Astrocyte (in vitro differentiated cells and primary cell): Measurements from ENCODE around the gene ZNF24. TPM values are rescaled to one million over a fixed set of nuclear protein-coding genes. Genes with fewer than 3 reads are reported as not detected.

ENCODE experiments used
- DNase-seq: peaks from one replicate; pipeline ENCODE4 v3.0.0-alpha.2; 2010; ENCODE audit warnings: low read depth
- FAIRE-seq: peaks from 2 replicates; lab custom pipeline; 2011; peaks lifted over from hg19 to GRCh38; lab: Jason Lieb, UNC
- H2AFZ ChIP-seq: 2 replicates; pipeline ENCODE4 v1.6.0; 2012; ENCODE audit warnings: low read depth, low read length, inconsistent platforms
- H3K27ac ChIP-seq: 2 replicates; pipeline ENCODE4 v1.5.1; 2011; ENCODE audit warnings: low read depth, low read length, inconsistent platforms
- H3K27me3 ChIP-seq: 2 replicates; pipeline ENCODE4 v1.6.0; 2011; ENCODE audit warnings: low read length, inconsistent platforms; ENCODE audit not compliant: insufficient read depth
- H3K36me3 ChIP-seq: 2 replicates; pipeline ENCODE4 v1.5.1; 2011; ENCODE audit warnings: low read length, inconsistent platforms; ENCODE audit not compliant: insufficient read depth
- H3K4me1 ChIP-seq: 2 replicates; pipeline ENCODE4 v1.5.1; 2011; ENCODE audit warnings: low read length, inconsistent platforms; ENCODE audit not compliant: insufficient read depth
- H3K4me2 ChIP-seq: 2 replicates; pipeline ENCODE4 v1.6.0; 2012; ENCODE audit warnings: low read length, inconsistent platforms
- H3K4me3 ChIP-seq: 2 replicates; pipeline ENCODE4 v1.5.1; 2011; ENCODE audit warnings: low read depth, mild to moderate bottlenecking, low read length, inconsistent platforms; ENCODE audit not compliant: insufficient read depth
- H3K79me2 ChIP-seq: 2 replicates; pipeline ENCODE4 v1.6.0; 2012; ENCODE audit warnings: mild to moderate bottlenecking, low read length, inconsistent platforms; ENCODE audit not compliant: insufficient read depth
- H3K9ac ChIP-seq: 2 replicates; pipeline ENCODE4 v1.6.0; 2012; ENCODE audit warnings: mild to moderate bottlenecking, low read length, inconsistent platforms
- H3K9me3 ChIP-seq: 2 replicates; pipeline ENCODE4 v1.5.1; 2012; ENCODE audit warnings: low read depth, mild to moderate bottlenecking, low read length, inconsistent platforms; ENCODE audit not compliant: insufficient read depth
- H4K20me1 ChIP-seq: 2 replicates; pipeline ENCODE4 v1.6.0; 2012; ENCODE audit warnings: low read length, inconsistent platforms; ENCODE audit not compliant: insufficient read depth
- H3K27ac Mint-ChIP-seq: one replicate; pipeline ENCODE4 v1.8.0; 2021; ENCODE audit warnings: mild to moderate bottlenecking, mixed read lengths; ENCODE audit not compliant: unreplicated experiment
- H3K27me3 Mint-ChIP-seq: one replicate; pipeline ENCODE4 v1.8.0; 2021; ENCODE audit warnings: low read depth, mixed read lengths; ENCODE audit not compliant: unreplicated experiment
- H3K36me3 Mint-ChIP-seq: one replicate; pipeline ENCODE4 v1.8.0; 2021; ENCODE audit warnings: low read depth, mixed read lengths; ENCODE audit not compliant: unreplicated experiment
- H3K4me1 Mint-ChIP-seq: one replicate; pipeline ENCODE4 v1.8.0; 2021; ENCODE audit warnings: low read depth, mixed read lengths; ENCODE audit not compliant: unreplicated experiment
- H3K4me3 Mint-ChIP-seq: one replicate; pipeline ENCODE4 v1.8.0; 2021; ENCODE audit warnings: mild to moderate bottlenecking, moderate library complexity, mixed read lengths; ENCODE audit not compliant: unreplicated experiment
- H3K9me3 Mint-ChIP-seq: one replicate; pipeline ENCODE4 v1.8.0; 2021; ENCODE audit warnings: mild to moderate bottlenecking, mixed read lengths; ENCODE audit not compliant: unreplicated experiment
- EZH2 ChIP-seq: IDR thresholded peaks from 2 replicates; pipeline ENCODE4 v1.6.1; 2012; ENCODE audit warnings: mild to moderate bottlenecking, low read length, inconsistent platforms; ENCODE audit not compliant: insufficient read depth
- total RNA-seq: library from RNA; stranded (reverse); gene quantifications from 2 replicates; pipeline ENCODE4 v1.2.1, GENCODE V29; 2021
- TF ChIP-seq, protein P1 (sequence below): IDR thresholded peaks from 2 replicates; pipeline ENCODE4 v1.5.1; 2011; ENCODE audit warnings: low read depth, mild to moderate bottlenecking, inconsistent platforms, low read length, moderate library complexity; ENCODE audit not compliant: insufficient read depth

ZNF24 gene
- total RNA-seq, 1 donor from 2014 or later = 55.6 TPM

- no peak overlapping the region for H3K27ac ChIP-seq
- TF ChIP-seq, protein P1, sequence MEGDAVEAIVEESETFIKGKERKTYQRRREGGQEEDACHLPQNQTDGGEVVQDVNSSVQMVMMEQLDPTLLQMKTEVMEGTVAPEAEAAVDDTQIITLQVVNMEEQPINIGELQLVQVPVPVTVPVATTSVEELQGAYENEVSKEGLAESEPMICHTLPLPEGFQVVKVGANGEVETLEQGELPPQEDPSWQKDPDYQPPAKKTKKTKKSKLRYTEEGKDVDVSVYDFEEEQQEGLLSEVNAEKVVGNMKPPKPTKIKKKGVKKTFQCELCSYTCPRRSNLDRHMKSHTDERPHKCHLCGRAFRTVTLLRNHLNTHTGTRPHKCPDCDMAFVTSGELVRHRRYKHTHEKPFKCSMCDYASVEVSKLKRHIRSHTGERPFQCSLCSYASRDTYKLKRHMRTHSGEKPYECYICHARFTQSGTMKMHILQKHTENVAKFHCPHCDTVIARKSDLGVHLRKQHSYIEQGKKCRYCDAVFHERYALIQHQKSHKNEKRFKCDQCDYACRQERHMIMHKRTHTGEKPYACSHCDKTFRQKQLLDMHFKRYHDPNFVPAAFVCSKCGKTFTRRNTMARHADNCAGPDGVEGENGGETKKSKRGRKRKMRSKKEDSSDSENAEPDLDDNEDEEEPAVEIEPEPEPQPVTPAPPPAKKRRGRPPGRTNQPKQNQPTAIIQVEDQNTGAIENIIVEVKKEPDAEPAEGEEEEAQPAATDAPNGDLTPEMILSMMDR = no peak
- no peak for TF ChIP-seq EZH2
- no peak overlapping the region for H3K9ac ChIP-seq
- FAIRE-seq (no peak), DNase-seq (peak; percentile 83)
- H3K36me3 Mint-ChIP-seq = no peaks in the 10 kb centered on the region
- no peak overlapping the region for H3K4me3 Mint-ChIP-seq
- H2AFZ ChIP-seq = no peak overlapping the region
- no peaks in the 10 kb centered on the region for H4K20me1 ChIP-seq
- H3K27me3 Mint-ChIP-seq = no peaks in the 10 kb centered on the region
- no peak overlapping the region for H3K4me2 ChIP-seq
- no peaks in the 10 kb centered on the region for H3K4me1 ChIP-seq
- no peak overlapping the region for H3K4me3 ChIP-seq
- peaks cover 2% of the 10 kb centered on the region for H3K27me3 ChIP-seq
- H3K9me3 Mint-ChIP-seq = no peaks in the 10 kb centered on the region
- H3K9me3 ChIP-seq = no peaks in the 10 kb centered on the region
- H3K27ac Mint-ChIP-seq = no peak overlapping the region
- H3K36me3 ChIP-seq = no peaks in the 10 kb centered on the region
- no peaks in the 10 kb centered on the region for H3K79me2 ChIP-seq
- H3K4me1 Mint-ChIP-seq = no peaks in the 10 kb centered on the region
Measured at GRCh38 chr18:35371412-35372195, 27.4 kb upstream of the ZNF24 start.

DNA sequence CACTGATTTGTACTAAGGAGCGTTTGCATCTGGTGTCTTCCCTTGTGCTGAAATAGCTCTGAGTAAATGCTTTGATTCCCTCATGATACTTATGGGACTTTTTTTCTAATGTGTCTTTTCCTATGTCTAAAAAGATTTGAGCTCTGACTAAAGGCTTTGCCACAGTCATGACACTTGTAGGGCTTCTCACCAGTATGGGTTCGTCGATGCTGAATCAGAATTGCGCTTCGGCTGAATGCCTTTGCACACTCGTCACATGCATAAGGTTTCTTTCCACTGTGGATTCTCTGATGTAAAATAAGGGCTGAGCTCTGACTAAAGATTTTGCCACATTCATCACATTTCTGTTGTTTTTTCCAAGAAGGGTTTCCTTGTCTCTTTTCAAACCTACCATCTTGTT, 24.9 kb upstream of the ZNF24 start:
- H3K9ac ChIP-seq = no peak overlapping the region
- Mint-ChIP-seq H3K4me3 (no peak overlapping the region), H3K27me3 (no peaks in the 10 kb centered on the region), H3K4me1 (no peaks in the 10 kb centered on the region), H3K9me3 (peaks cover 2% of the 10 kb centered on the region), H3K27ac (no peak overlapping the region), H3K36me3 (no peaks in the 10 kb centered on the region)
- H3K27me3 ChIP-seq = peaks cover 2% of the 10 kb centered on the region
- peaks cover 4% of the 10 kb centered on the region for H3K9me3 ChIP-seq
- H3K79me2 ChIP-seq = no peaks in the 10 kb centered on the region
- no peaks in the 10 kb centered on the region for H4K20me1 ChIP-seq
- H3K4me3 ChIP-seq = no peak overlapping the region
- H3K36me3 ChIP-seq = no peaks in the 10 kb centered on the region
- DNase-seq (no peak), FAIRE-seq (no peak)
- no peak overlapping the region for H2AFZ ChIP-seq
- TF ChIP-seq, protein P1 = no peak
- no peak for TF ChIP-seq EZH2
- no peak overlapping the region for H3K4me2 ChIP-seq
- no peaks in the 10 kb centered on the region for H3K4me1 ChIP-seq
- H3K27ac ChIP-seq = no peak overlapping the region

DNA sequence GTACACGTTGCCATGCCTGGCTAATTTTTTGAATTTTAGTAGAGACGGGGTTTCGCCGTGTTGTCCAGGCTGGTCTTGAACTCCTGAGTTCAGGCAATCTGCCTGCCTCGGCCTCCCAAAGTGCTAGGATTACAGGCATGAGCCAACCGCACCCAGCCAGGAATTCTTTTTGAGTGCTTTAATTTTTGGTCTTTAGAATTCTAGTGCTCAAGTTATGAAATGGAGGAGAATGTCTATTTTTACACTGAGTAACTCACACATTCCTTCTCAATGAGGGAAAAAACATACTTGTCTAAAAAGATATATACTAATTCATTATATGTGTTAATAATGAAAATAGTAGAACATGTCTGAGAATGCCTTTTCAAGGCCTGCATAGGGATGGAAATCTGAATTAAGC, 24.4 kb upstream of the ZNF24 start:
- H3K36me3 ChIP-seq = no peaks in the 10 kb centered on the region
- H3K79me2 ChIP-seq = no peaks in the 10 kb centered on the region
- no peak for DNase-seq
- H4K20me1 ChIP-seq = no peaks in the 10 kb centered on the region
- no peak overlapping the region for H3K4me3 ChIP-seq
- peaks cover 4% of the 10 kb centered on the region for H3K9me3 ChIP-seq
- no peaks in the 10 kb centered on the region for H3K4me1 ChIP-seq
- no peaks in the 10 kb centered on the region for H3K27me3 Mint-ChIP-seq
- no peaks in the 10 kb centered on the region for H3K36me3 Mint-ChIP-seq
- no peak overlapping the region for H3K4me2 ChIP-seq
- FAIRE-seq = no peak
- no peaks in the 10 kb centered on the region for H3K4me1 Mint-ChIP-seq
- H3K9me3 Mint-ChIP-seq = peaks cover 2% of the 10 kb centered on the region
- no peak for TF ChIP-seq EZH2
- TF ChIP-seq, protein P1 = no peak
- H3K27me3 ChIP-seq = peaks cover 2% of the 10 kb centered on the region
- no peak overlapping the region for H3K27ac ChIP-seq
- no peak overlapping the region for H3K9ac ChIP-seq
- no peak overlapping the region for H3K4me3 Mint-ChIP-seq
- no peak overlapping the region for H2AFZ ChIP-seq
- no peak overlapping the region for H3K27ac Mint-ChIP-seq
